ENCODE data around the gene ARHGAP6.

Gene ARHGAP6

DNA sequence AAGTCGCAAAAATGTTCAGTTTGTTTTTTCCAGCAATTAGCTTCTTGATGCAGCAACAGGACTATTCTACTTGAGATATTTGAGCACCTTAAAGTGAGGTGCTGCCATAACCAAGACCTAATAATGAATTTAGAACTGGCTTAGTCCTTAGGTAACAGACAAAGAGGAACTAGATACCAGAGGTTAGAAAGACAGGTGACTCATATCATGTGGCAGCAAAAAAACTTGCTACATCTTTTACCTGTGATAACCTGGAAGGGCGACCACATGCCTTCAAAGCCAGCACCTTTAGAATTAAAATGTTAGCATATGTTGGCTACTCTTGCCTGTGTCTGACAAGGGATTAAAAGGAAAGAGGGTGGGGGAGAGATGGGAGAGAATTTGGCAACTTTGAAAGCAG, 90.4 kb downstream of the ARHGAP6 start:
- no peak for DNase-seq (ENCODE audit: low spot score)

DNA sequence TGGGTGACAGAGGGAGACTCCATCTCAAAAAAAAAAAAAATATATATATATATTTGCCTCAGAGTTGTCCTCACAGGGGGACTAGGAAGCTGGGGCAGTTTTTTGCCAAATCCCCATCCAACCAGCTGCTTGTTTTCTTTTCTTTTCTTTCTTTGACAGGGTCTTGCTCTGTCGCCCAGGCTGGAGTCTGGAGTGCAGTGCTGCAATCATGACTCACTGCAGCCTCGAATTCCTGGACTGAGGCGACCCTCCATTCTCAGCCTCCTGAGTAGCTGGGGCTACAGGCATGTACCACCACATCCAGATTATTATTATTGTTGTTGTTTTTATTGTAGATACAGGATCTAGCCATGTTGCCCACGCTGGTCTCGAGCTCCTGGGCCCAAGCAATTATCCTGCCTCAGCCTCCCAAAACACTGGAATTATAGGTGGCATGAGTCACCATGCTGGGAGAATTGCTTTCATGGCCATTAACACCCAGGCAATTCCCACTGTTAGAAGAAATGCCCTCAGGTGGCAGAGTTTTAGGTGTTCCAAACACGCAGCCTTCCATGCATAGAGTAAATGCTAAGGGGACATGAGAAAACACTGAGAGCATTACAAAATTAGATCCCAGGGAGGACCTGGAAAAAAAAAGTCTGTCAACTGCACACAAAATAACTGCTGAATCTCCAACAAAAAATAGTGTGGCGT, 98.0 kb downstream of the ARHGAP6 start:
- no peak for DNase-seq (ENCODE audit: low spot score)

DNA sequence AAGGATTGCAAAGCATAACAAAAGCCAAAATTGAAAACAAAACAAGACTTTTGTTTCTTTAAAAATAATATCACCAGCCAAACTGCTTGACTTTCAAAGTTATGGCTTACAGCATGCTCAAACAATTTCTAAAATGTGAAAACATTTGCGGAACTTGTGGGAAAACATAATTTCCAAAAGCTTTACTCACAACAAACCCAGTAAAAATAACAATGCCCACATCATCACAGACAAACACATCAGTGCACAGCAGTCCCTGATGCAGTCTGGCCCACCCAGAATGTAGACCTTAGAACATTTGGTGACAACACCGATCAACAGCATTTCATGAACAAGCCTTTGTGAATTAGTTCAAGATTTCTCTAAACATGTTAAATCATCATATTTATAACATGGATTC, 98.9 kb downstream of the ARHGAP6 start:
- no peak for DNase-seq (ENCODE audit: low spot score)

DNA sequence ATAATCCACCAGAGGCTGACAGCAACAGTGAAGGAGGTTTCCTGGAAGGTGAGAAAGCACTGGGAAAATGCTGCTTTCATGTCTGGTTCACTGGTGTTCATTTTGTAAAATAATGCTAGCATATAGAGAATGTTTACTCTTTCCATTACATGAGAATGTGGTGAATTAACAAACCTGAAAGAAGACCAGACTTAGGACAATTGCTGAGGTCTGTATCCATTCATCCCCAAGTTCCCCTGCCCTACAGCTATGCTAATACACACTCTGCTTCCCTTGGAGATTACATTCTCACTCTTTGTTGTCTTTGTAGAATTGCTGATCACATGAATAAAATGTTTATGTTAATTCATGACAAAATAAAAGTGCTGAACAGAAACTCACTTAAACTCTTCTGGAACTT, 99.5 kb downstream of the ARHGAP6 start:
- no peak for DNase-seq (ENCODE audit: low spot score)

DNA sequence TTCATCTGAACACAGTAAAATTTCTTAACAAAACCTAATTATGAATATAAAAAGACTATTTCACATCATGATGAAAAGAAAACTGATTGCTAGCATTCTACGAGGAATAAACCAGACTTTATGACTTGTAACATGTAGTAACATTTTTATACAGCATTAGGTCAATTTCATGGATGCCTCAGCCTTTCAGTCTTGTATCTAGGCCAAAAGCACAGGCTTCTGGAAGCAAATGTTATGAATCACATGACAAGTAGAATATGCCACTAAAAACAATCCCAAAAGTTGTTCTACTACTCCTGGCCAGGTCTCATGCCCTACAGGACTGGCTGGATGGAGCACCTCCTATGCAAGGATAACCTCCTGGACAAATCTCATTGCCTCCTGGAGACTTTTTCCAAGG, 101.2 kb downstream of the ARHGAP6 start:
- no peak for DNase-seq (ENCODE audit: low spot score)

DNA sequence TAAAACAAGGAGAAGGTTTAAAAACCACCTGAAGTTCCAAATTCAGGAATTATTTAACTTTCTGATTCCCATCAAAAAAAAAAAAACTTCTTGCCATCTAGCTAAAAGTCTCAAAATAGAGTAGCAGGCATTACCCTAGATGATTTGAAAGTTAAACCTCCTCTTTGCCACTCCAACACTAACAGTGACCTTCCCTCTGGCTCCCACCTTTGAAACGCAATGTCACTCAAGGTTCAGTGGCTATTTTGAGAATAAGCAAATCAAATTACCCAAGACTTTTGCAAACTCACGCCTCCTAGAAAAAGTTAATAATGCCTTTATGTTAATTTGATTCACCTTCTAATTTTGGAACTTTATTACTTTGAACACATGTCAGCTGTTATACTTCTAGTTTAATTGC, 103.2 kb downstream of the ARHGAP6 start:
- DNase-seq (ENCODE audit: low spot score): no peak

DNA sequence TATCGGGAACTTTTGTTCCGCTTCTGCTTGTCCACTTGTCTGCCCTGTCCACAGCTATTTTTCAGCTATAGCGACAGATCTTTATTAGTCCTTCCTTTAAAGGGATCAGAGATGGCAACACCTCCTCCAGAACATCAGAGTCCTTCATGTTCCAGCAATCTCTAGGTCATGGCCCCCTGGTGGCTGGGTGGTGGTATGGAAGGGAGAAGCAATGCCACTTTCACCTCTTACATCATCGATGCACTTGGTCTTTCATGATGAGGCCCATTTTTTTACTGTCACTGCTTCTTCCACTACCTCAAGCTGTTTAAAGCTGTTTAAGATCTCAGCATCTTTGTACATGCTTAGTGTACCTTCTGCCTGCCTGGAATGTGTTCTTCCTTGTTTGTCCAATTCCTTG, 106.7 kb downstream of the ARHGAP6 start:
- DNase-seq (ENCODE audit: low spot score): no peak

DNA sequence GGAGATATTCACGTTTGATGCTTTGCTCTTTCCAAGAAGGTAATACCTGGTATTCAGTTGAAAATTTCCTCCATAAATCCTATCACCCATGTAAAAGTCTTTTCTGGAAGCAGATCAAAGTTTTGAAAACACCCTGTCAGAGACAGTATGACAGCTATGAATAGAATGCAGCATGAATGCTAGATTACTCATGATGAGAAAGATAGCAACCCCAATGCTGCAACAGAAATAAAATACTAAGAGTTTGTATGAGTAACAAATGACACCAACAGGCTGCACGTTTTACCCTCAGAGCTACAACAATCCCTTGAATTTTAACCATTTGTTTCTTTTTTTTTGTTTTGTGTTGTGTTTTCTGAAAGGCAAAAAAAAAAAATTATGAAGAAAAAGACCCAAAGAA, 108.6 kb downstream of the ARHGAP6 start:
- no peak for DNase-seq (ENCODE audit: low spot score)

DNA sequence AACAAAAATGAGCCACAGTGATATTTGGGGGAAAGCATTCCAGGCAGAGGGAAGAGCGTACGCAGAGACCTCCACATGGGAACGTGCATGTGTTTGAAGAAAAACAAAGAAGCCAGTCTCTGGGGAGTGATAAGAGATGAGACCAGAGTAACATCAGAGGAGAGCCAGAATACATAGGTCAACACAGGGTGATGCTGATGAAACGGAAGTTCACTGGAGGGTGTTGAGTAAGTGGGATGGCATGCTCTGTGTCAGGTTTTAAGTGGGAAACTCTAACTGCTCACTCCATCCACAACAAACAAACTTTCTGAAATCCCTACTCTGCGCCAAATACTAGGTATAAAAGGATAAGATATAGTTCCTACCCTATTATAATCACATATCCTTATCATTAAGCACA, 110.0 kb downstream of the ARHGAP6 start:
- DNase-seq (ENCODE audit: low spot score): no peak

DNA sequence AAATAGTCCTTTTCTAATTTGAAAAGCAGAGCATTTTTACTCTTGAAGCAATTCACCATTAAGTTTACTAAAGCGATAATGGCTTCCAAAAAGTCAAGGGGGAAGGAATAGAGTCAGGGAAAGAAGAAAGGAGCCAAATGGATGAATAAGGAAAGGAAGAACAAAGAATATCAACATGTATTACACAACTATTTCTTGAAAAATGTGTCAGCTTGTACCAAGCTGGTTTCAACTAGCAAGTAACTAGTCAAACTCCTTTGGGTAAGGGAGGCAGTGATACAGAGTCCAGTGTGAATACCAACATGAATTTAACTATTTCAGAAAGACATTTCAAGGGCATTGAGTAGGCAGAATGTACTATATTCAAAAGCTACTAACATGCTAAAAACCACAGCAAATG, 112.1 kb downstream of the ARHGAP6 start:
- DNase-seq (ENCODE audit: low spot score): no peak

DNA sequence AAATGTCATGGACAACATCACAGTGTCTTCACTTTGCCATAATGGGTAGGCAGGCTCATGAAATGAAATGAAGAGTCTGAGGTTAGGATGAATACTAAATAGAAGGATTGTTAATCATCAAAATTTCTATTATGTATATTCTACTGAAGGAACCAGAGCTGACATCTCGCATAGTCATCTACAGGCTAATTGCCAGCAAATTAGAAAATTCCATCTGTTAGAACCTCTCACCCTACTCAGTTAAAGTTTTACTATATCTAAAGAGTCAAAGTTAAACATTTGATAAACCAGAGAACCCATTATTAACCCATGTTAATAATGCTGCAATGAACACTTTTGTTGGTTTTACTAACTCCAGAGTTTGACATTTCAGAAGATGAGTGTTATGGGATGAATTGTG, 114.6 kb downstream of the ARHGAP6 start:
- no peak for DNase-seq (ENCODE audit: low spot score)

DNA sequence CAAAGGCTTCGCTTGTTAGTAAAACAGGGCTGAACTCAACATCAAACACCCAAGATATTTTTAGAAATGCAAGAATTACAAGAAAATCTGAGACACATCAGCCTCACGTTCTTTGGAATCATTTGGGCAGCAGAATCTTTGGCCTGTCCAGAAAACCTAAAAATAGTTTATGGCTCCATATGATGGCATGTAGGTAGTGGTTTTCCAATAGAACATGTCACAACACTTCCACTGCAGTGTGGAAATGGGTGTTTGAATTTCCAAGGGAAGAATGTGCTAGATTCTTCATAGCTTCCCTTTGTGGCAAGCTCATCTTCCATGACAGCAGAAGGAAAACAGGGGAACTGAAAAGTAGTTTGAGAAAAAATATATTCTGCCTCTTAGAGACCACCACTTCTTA, 118.8 kb downstream of the ARHGAP6 start:
- no peak for DNase-seq (ENCODE audit: low spot score)

DNA sequence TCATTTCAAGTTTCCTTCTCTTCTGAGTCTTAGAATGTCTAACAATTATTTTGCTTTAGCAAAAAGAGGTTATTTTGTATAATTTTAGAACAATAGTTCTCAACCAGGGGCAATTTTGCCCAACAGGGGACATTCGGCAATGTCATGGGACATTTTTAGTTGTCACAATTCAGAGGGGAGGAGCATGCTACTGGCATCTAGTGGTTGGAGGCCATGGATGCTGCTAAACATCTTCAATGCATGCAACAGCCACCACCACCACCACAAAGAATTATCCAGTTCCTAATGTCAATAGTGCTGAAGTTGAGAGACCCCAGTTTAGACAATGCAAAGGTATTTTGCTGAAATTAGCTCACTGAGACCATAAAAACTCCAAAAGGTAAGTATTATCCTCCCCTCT, 122.5 kb downstream of the ARHGAP6 start:
- DNase-seq (ENCODE audit: low spot score): no peak

DNA sequence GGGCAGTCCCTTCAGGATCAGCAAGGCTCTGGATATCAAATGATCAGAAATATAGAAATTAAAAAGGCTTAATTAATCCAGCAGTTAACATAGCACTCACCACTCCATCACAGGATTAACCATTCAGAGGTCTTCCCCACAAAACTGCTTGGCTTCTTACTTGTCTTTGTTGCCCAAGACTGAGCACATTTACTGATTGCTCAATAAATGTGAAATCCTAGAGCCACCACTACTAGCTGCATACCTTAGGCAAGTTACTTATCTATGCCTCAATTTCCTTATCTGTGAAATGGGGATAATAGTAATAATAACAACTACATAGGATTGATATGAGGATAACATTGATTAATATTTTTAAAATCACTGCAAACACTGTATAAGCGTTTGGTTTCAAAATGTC, 124.2 kb downstream of the ARHGAP6 start:
- DNase-seq (ENCODE audit: low spot score): no peak

DNA sequence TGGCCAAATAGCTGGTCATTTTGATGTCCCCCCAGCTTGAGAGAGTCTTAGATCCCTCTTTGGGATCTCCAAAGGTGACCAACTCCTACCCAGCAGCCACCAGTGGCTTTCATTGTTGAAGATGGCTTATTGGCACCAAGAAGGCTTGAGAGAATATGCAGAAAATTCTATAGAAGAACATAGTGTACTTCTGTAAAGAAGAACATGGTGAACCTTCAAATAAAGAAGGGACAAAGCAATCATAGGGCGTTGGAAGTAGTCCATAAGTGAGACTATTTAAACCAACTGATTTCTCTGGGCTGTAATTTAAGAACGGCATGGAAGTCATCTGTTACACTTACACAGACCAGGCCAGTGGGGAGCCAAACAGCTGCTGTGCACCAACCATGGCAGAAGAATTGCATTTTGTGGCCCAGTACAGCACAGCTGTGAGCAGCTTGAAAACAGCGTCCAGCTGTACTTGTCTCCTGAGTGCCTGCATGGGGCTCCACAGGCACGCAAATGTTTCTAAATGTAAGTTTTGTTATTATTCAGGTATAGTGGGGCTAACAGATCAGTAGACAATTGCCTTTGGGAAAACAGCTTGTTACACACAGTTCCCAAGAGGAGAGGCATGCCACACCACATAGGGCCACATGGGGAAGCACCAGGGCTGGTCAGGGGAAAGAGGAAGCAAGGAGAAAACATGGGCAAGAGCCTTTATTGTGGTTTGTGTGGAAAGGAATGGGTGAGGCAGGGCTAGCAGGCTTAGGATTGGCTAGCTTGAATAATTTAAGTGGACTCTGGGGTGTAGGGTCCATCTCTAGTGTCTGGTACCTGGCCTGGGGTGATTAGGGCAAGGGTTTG, 125.0 kb downstream of the ARHGAP6 start:
- no peak for DNase-seq (ENCODE audit: low spot score)

DNA sequence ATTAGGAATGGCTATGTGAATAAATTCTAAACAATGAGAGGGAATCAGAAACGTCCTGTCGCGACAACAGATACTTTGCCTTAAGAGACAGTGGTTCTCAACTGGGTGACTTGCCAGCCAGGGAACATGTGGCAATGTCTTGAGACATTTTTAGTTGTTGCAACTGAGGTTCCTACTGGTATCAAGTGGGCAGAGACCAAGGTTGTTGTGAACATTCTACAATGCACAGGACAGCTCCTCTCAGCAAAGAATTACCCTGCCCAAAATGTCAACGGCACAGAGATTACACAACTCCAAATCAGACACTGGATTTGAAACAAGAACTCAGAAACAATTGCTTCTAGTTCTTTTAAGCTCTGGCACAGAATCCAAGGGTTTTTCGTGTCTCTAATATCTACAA, 128.6 kb downstream of the ARHGAP6 start:
- DNase-seq (ENCODE audit: low spot score): no peak

DNA sequence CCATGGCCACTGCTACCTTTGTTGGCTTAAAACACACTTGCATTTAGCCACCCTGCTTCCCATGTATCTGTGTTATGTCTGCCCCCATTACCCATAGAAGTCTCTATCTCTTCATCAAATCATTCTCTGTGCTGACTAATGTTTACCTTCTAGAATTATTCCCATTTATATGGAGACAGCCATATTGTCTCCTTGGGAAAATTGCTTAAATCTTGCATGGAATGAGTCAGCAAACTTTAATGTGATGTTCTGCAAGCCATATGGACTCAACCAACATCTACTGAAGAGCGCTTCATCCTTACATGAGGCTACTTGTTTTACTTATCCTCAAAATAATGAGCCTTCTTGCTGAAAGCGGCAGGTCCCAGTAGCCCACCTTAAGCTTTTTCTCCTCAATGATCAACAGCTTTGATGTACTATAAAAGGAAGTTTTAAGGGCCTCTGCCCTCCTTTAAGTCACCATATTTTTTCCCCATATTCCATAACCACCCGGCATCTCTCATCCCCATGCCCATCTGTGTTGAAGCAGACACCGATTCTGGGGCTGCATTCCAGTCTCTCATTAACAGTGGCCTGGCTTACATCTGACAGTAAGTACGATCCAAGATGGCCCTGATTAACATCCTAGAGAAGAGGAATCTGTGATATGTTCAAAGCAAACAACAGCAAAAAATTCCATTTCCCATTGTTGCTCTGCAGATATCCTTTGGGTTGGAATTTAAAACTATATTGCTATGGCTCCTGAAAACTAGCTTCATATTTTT, 130.4 kb downstream of the ARHGAP6 start:
- no peak for DNase-seq (ENCODE audit: low spot score)

DNA sequence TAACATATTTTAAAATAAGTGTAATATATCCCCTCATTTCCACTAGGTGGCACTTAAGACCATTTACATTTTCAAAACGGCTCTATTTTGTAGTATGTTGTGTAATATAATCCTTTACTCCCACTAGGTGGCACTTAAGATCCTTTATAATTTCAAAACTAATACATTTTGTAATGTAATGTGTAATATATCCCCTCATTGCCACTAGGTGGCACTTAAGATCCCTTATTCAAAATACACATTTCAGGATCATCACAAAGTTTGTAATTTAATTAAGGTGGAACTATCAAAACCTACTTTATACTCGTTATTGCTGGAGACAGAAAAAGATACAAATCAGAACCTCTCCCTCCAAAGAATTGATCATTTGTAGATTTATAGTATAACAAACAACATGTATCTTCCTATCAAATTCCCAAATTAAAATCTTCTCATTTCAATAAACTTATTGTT, 132.5 kb downstream of the ARHGAP6 start:
- DNase-seq (ENCODE audit: low spot score): no peak

DNA sequence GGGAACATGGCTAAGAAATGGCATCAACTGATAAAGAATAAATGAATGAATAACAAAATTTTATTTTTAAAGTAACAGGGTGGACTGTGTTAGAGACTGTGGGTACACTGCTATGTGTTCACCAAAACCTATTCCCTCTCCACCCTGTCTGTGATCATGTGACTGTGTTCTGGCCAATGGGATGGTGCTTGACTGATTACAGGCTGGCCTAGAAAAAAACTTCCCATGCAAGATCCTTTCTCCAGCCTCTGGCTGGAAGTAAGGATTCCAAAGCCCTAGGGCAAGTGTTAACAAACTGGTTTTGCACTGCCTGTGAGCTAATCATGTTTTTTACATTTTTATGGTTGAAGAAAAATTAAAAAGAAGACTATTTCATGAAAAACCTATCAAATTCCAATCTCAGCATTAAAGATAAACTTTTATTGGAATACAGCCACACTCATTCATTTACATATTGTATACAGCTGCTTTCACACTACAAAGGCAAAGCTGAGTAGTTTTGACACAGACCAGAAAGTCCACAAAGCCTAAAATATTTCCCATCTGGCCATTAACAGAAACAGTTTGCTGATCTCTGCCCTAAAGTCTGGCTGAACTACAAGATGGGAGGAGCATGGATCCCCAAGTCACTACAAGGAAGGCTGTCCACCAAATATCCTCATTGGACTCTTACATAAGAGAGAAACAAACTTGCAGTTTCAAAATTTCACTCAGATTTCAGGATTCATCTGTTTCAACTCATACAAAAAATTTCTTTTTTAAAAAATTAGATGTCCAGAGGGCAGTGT, 133.2 kb downstream of the ARHGAP6 start:
- DNase-seq (ENCODE audit: low spot score): no peak

DNA sequence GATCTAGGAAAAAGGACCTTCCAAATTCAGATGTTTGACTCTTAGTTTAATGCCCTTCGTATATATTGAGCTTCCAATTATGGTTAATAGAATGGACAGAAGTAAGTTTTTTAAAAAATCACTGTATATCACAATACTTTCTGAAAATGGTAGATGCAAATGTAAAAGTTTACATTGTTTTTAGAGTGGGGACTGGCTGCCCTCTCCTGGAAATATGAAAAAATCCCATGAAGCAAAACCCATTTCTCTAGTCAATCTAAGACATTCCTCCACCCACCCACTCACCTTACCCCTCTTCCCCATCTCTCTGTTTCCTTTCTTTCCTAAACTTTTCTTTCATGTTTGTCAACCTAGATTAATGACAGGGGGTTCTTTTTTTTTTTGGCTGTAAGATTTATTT, 134.5 kb downstream of the ARHGAP6 start:
- DNase-seq (ENCODE audit: low spot score): no peak

DNA sequence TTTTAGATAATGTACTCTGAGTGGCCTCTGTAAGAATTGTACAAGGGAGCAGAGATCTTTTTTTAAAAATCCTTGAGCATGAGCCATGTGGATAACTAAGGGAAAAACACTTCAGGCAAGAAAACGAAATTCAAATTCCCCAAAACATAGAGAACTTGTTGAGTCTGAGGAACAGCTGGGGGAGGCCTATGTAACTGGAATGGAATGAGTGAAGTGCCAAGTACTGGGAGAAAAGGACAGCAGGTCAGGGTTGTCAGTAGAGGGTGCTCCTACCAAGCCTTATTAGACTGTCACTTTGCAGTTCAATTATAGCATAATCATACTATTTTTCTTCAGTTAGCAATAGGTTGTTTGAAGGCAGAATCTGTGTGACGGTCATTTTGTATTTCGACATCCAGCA, 135.1 kb downstream of the ARHGAP6 start:
- DNase-seq (ENCODE audit: low spot score): no peak

DNA sequence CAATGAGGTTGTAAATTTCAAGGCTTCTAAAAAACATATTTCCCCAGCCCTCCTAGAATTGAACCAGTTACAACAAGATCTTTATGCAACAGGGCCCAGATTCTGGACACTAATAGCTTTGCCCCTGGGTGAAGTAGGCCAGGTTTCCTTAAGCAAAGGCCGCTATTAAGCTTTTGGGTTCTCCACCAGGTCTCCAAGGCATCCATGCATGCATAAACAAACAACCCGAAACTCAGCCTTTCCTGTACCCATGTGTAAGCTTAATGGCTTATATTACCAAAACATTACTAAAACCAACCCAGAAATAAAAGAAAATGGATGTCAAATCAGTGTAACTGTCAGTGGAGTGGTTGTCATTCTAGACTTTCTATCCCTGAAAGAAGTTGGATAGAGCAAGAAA, 137.1 kb downstream of the ARHGAP6 start:
- DNase-seq (ENCODE audit: low spot score): no peak

All from ecto neural progenitor cell (in vitro differentiated cells).